Keratinocyte (primary cell): ENCODE measurements around the gene MTMR3. TPM values are rescaled to one million over a fixed set of nuclear protein-coding genes. Genes with fewer than 3 reads are reported as not detected.

Experiments
- DNase-seq: peaks from one replicate; pipeline ENCODE4 v3.0.0-alpha.2; 2011; ENCODE audit warnings: low read depth, missing footprints, low spot score
- FAIRE-seq: peaks from 2 replicates; lab custom pipeline; 2011; peaks lifted over from hg19 to GRCh38; lab: Jason Lieb, UNC
- H2AFZ ChIP-seq: 2 replicates; pipeline ENCODE4 v1.6.0; 2012; ENCODE audit warnings: low read length, control low read depth, inconsistent platforms; ENCODE audit not compliant: control insufficient read depth
- H3K27ac ChIP-seq: 2 replicates; pipeline ENCODE4 v1.5.1; 2011; ENCODE audit warnings: low read length; ENCODE audit not compliant: control insufficient read depth, insufficient read depth
- H3K27me3 ChIP-seq: 3 replicates; pipeline ENCODE4 v1.6.0; 2011; ENCODE audit warnings: low read length; ENCODE audit not compliant: control insufficient read depth, insufficient read depth; ENCODE audit errors: extremely low read depth
- H3K36me3 ChIP-seq, 2 experiments: 2 replicates in 1 of 2; 3 replicates in 1 of 2; pipeline ENCODE4 v1.5.1; 2011; ENCODE audit warnings: low read length in 2 of 2, mild to moderate bottlenecking in 1 of 2; ENCODE audit not compliant: control insufficient read depth in 2 of 2, insufficient read depth in 2 of 2; ENCODE audit errors: extremely low read depth in 1 of 2
- H3K4me1 ChIP-seq: 3 replicates; pipeline ENCODE4 v1.5.1; 2011; ENCODE audit warnings: low read length; ENCODE audit not compliant: control insufficient read depth, insufficient read depth; ENCODE audit errors: extremely low read depth
- H3K4me2 ChIP-seq: 3 replicates; pipeline ENCODE4 v1.6.0; 2011; ENCODE audit warnings: low read depth, low read length; ENCODE audit not compliant: control insufficient read depth, insufficient read depth; ENCODE audit errors: extremely low read depth
- H3K4me3 ChIP-seq, 3 experiments: fragments of 200-600 bp in 1 of 3; sonication (generic) in 1 of 3; 2 replicates in 2 of 3; 3 replicates in 1 of 3; pipeline ENCODE4 v1.5.1; 2011 to 2016; ENCODE audit warnings: low read length in 3 of 3, mild to moderate bottlenecking in 3 of 3, control low read depth in 2 of 3, inconsistent platforms in 1 of 3, low read depth in 1 of 3, mixed read lengths in 1 of 3, mixed run types in 1 of 3, moderate library complexity in 1 of 3; ENCODE audit not compliant: control insufficient read depth in 2 of 3, insufficient read depth in 2 of 3; ENCODE audit errors: extremely low read depth in 1 of 3
- H3K79me2 ChIP-seq: 2 replicates; pipeline ENCODE4 v1.6.0; 2012; ENCODE audit warnings: low read length; ENCODE audit not compliant: control insufficient read depth, insufficient read depth
- H3K9ac ChIP-seq: 3 replicates; pipeline ENCODE4 v1.6.0; 2011; ENCODE audit warnings: low read length; ENCODE audit not compliant: control insufficient read depth, insufficient read depth; ENCODE audit errors: extremely low read depth
- H3K9me1 ChIP-seq: 3 replicates; pipeline ENCODE4 v1.6.0; 2011; ENCODE audit warnings: low read length; ENCODE audit not compliant: control insufficient read depth, insufficient read depth; ENCODE audit errors: extremely low read depth
- H3K9me3 ChIP-seq: 2 replicates; pipeline ENCODE4 v1.5.1; 2012; ENCODE audit warnings: low read depth, low read length; ENCODE audit not compliant: control insufficient read depth
- H4K20me1 ChIP-seq: 3 replicates; pipeline ENCODE4 v1.6.0; 2011; ENCODE audit warnings: low read length; ENCODE audit not compliant: control insufficient read depth, insufficient read depth; ENCODE audit errors: extremely low read depth
- EZH2 ChIP-seq: IDR thresholded peaks from one replicate; pipeline ENCODE4 v1.6.1; 2012; ENCODE audit warnings: inconsistent platforms, mild to moderate bottlenecking, low read length, moderate library complexity
- dilution Hi-C: fragments of 300-500 bp; cut with MboI; formaldehyde crosslinking; loops from one replicate; pipeline ENCODE4 v1.7.0; 2020; ENCODE audit warnings: low sequenced_read_pairs; ENCODE audit not compliant: extremely low pct_ligation_motif_present
- polyA plus RNA-seq, 5 experiments: library from polyadenylated mRNA; depleted of rRNA in 3 of 5; stranded (reverse) in 3 of 5; stranded (forward) in 1 of 5; unstranded in 1 of 5; fragments of >200 nt; gene quantifications; 1 replicate in 1 of 5; 2 replicates in 3 of 5; 3 replicates in 1 of 5; pipeline versions ENCODE4 v1.2.1 to v1.2.3, GENCODE V29; 2011 to 2012; ENCODE audit warnings: missing spikeins in 2 of 5, low read depth in 1 of 5, low replicate concordance in 1 of 5
- TF ChIP-seq, protein P1 (sequence below), 3 experiments: IDR thresholded peaks in 1 of 3; conservative IDR thresholded peaks in 1 of 3; optimal IDR thresholded peaks in 1 of 3; 2 replicates in 2 of 3; 3 replicates in 1 of 3; pipeline versions ENCODE3 to v1.5.1; 2011; ENCODE audit warnings: low read length in 3 of 3, mild to moderate bottlenecking in 3 of 3, moderate library complexity in 2 of 3, control low read depth in 1 of 3, inconsistent platforms in 1 of 3; ENCODE audit not compliant: insufficient read depth in 2 of 3; ENCODE audit errors: extremely low read depth in 1 of 3

MTMR3 gene
- polyA plus RNA-seq, 1 donor (not counting 4 experiments of a cell fraction or from before 2014, with no cell fraction given) = 16.5 TPM

DNA sequence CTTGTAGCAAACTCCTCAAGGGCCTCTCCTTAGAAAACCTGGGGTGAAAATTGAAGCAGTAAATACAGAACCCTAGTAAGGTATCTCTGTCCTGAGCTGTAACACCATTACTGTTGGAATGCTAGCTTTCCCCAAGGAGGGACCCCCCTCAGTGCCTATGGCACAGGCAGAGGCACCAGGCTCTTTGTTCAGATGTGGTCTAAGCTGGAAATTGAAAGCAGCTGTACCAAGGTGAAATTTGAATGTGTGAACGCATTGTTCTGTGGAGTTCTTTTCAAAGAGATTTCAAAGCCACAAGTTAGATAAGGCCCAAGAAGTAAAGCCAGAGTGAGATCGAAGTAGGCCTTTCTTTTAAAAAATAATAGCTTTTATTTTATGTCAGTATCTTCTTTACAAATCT lies 125.4 kb downstream of the MTMR3 start:
- DNase-seq (no peak), FAIRE-seq (no peak)
- dilution Hi-C loops = no loop called here
- Histone ChIP-seq H3K4me3 (no peak overlapping the region), H3K4me2 (no peak overlapping the region), H3K79me2 (no peaks in the 10 kb centered on the region), H3K9ac (no peak overlapping the region), H3K9me1 (no peaks in the 10 kb centered on the region), H2AFZ (no peak overlapping the region), H3K9me3 (no peaks in the 10 kb centered on the region), H4K20me1 (no peaks in the 10 kb centered on the region), H3K27me3 (no peaks in the 10 kb centered on the region), H3K27ac (no peak overlapping the region), H3K36me3 (peaks cover 20 to 27% of the 10 kb centered on the region in 2 experiments), H3K4me1 (no peaks in the 10 kb centered on the region)
- TF ChIP-seq EZH2 = no peak

DNA sequence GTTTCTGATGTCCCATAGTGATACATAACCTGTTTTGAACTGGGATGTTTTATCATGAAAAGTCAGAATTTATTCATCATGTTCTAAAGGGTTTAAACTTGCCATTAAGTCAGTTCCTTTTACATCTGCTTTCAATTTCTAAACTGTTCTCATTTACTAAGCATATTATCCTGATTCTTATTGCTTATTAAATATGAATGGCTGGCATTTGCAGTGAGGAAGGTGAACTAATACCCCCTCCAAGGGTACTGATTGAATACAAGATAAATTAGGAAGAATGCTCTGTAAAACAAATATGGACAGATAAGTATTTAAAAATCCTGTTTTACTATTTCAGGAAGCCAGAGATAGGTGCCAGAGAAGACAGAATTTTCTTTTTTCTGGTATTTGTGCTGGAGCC lies 126.5 kb downstream of the MTMR3 start:
- Histone ChIP-seq H3K4me1 (no peaks in the 10 kb centered on the region), H3K9me3 (no peaks in the 10 kb centered on the region), H3K79me2 (no peaks in the 10 kb centered on the region), H3K4me3 (no peak overlapping the region), H3K9ac (no peak overlapping the region), H2AFZ (no peak overlapping the region), H3K4me2 (no peak overlapping the region), H4K20me1 (no peaks in the 10 kb centered on the region), H3K36me3 (peaks cover 26 to 28% of the 10 kb centered on the region in 2 experiments), H3K27ac (no peak overlapping the region), H3K27me3 (no peaks in the 10 kb centered on the region), H3K9me1 (no peaks in the 10 kb centered on the region)
- DNase-seq = no peak
- FAIRE-seq = no peak
- dilution Hi-C loops = no loop called here
- no peak for TF ChIP-seq EZH2
- TF ChIP-seq, protein P1, sequence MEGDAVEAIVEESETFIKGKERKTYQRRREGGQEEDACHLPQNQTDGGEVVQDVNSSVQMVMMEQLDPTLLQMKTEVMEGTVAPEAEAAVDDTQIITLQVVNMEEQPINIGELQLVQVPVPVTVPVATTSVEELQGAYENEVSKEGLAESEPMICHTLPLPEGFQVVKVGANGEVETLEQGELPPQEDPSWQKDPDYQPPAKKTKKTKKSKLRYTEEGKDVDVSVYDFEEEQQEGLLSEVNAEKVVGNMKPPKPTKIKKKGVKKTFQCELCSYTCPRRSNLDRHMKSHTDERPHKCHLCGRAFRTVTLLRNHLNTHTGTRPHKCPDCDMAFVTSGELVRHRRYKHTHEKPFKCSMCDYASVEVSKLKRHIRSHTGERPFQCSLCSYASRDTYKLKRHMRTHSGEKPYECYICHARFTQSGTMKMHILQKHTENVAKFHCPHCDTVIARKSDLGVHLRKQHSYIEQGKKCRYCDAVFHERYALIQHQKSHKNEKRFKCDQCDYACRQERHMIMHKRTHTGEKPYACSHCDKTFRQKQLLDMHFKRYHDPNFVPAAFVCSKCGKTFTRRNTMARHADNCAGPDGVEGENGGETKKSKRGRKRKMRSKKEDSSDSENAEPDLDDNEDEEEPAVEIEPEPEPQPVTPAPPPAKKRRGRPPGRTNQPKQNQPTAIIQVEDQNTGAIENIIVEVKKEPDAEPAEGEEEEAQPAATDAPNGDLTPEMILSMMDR (optimal IDR thresholded peaks at IDR 0.05 in 1 of 3, IDR thresholded peaks at IDR 0.05 in 1 of 3, conservative IDR thresholded peaks at IDR 0.05 in 1 of 3; ENCODE audit: extremely low read depth in 1 of 3, insufficient read depth in 2 of 3, low read length in 3 of 3) = no peak

DNA sequence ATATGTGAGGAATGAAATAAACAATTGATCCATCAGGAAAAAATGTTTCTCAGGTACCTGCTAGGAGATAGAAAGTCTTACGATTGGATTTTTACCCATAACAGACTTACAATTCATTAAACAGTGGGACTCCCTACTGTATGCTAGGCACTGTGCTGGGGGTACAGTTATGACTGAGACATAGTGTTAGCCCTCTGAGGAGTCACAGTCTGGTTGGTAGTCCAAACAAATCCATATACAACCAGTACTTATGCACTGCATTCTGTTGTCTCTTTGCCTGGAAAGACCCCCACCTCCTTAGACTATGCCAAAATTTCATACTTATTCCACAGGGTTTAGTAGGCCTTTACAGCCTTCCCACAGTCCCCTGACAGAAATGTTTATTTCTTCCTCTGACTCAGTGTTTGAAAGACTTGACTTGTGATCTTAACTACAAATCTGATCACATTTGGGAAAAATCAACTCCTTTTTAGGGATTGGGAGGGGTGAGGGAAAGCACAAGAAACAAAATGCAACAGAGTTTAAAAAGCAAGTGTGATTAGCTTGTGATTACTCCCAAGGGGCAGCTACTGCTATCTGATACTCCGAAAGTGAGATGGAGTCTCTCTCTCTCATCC lies 127.9 kb downstream of the MTMR3 start:
- no peak overlapping the region for H3K27ac ChIP-seq
- no peak for TF ChIP-seq EZH2
- TF ChIP-seq, protein P1 (optimal IDR thresholded peaks at IDR 0.05 in 1 of 3, IDR thresholded peaks at IDR 0.05 in 1 of 3, conservative IDR thresholded peaks at IDR 0.05 in 1 of 3; ENCODE audit: extremely low read depth in 1 of 3, insufficient read depth in 2 of 3, low read length in 3 of 3) = no peak
- dilution Hi-C loops = no loop called here

More for the DNA sequence above, 127.9 kb downstream of the MTMR3 start:
- Histone ChIP-seq H3K36me3 (peaks cover 22% of the 10 kb centered on the region in 2 experiments), H3K4me1 (no peaks in the 10 kb centered on the region), H3K79me2 (no peaks in the 10 kb centered on the region), H3K27me3 (no peaks in the 10 kb centered on the region), H3K9ac (no peak overlapping the region), H3K9me3 (no peaks in the 10 kb centered on the region), H3K9me1 (no peaks in the 10 kb centered on the region), H3K4me2 (no peak overlapping the region), H4K20me1 (no peaks in the 10 kb centered on the region), H2AFZ (no peak overlapping the region), H3K4me3 (no peak overlapping the region)
- no peak for DNase-seq
- FAIRE-seq = no peak
